HEK293 (cell line): Measurements from ENCODE around the gene P2RY6.

Experiments used
- CTCF ChIA-PET: fragments of 350-600 bp; formaldehyde crosslinking; extraction: SDS; loops from one replicate; lab custom pipeline; 2021; ENCODE audit warnings: antibody characterized with exemption; lab: Yijun Ruan, JAX
- POLR2A ChIA-PET: fragments of 300-600 bp; formaldehyde crosslinking; extraction: SDS; loops from one replicate; lab custom pipeline; 2020; ENCODE audit warnings: antibody characterized with exemption, inconsistent platforms; lab: Yijun Ruan, JAX
- H3K27ac ChIP-seq: fragments of 200-500 bp; sonication (Bioruptor generic); 2 replicates; pipeline ENCODE4 v1.5.1; 2014; ENCODE audit warnings: low read depth, low read length, control low read depth, inconsistent platforms; ENCODE audit errors: extremely low read depth
- H3K36me3 ChIP-seq, 2 experiments: fragments of 200-500 bp in 1 of 2; sonication (Bioruptor generic) in 1 of 2; 1 replicate in 1 of 2; 2 replicates in 1 of 2; pipeline ENCODE4 v1.5.1; 2014 to 2017; ENCODE audit warnings: inconsistent platforms in 2 of 2, low read length in 2 of 2; ENCODE audit not compliant: control insufficient read depth in 2 of 2, insufficient read depth in 1 of 2
- H3K4me1 ChIP-seq: fragments of 200-500 bp; sonication (Bioruptor generic); 2 replicates; pipeline ENCODE4 v1.5.1; 2014; ENCODE audit warnings: mild to moderate bottlenecking, low read length, inconsistent platforms; ENCODE audit not compliant: control insufficient read depth, insufficient read depth
- H3K4me3 ChIP-seq: 2 replicates; pipeline ENCODE4 v1.5.1; 2011; ENCODE audit warnings: low read depth, mild to moderate bottlenecking, control low read depth, low read length, moderate library complexity
- H3K9me3 ChIP-seq: fragments of 200-500 bp; sonication (Bioruptor generic); 2 replicates; pipeline ENCODE4 v1.5.1; 2014; ENCODE audit warnings: low read depth, low read length, inconsistent platforms; ENCODE audit not compliant: control insufficient read depth, insufficient read depth
- GFI1B ChIP-seq: fragments of 450-650 bp; formaldehyde crosslinking; IDR thresholded peaks from 2 replicates; pipeline ENCODE4 v1.5.1; 2016; ENCODE audit warnings: missing biosample characterization, missing genetic modification characterization
- HOXA7 ChIP-seq: sonication (generic); formaldehyde crosslinking; IDR thresholded peaks from 2 replicates; pipeline ENCODE4 v1.8.1; 2022; ENCODE audit warnings: missing genetic modification reagents, borderline replicate concordance
- HOXD13 ChIP-seq: sonication (generic); formaldehyde crosslinking; IDR thresholded peaks from 2 replicates; pipeline ENCODE4 v1.8.0; 2022; ENCODE audit warnings: missing genetic modification reagents, borderline replicate concordance
- KLF1 ChIP-seq: fragments of 450-650 bp; formaldehyde crosslinking; IDR thresholded peaks from 2 replicates; pipeline ENCODE4 v1.5.1; 2016; ENCODE audit warnings: missing biosample characterization, missing genetic modification characterization
- KLF7 ChIP-seq: fragments of 450-650 bp; formaldehyde crosslinking; IDR thresholded peaks from 2 replicates; pipeline ENCODE4 v1.5.1; 2016; ENCODE audit warnings: missing biosample characterization, missing genetic modification characterization, borderline replicate concordance
- MYNN ChIP-seq: fragments of 450-650 bp; formaldehyde crosslinking; IDR thresholded peaks from 2 replicates; pipeline ENCODE4 v1.5.1; 2016; ENCODE audit warnings: missing biosample characterization, missing genetic modification characterization, borderline replicate concordance
- OSR2 ChIP-seq: fragments of 450-650 bp; formaldehyde crosslinking; IDR thresholded peaks from 2 replicates; pipeline ENCODE4 v1.5.1; 2016; ENCODE audit warnings: missing biosample characterization, missing genetic modification characterization
- SCRT2 ChIP-seq: fragments of 450-650 bp; formaldehyde crosslinking; IDR thresholded peaks from 2 replicates; pipeline ENCODE4 v1.5.1; 2016; ENCODE audit warnings: missing biosample characterization, missing genetic modification characterization
- SP7 ChIP-seq: fragments of 450-650 bp; formaldehyde crosslinking; IDR thresholded peaks from 2 replicates; pipeline ENCODE4 v1.5.1; 2016; ENCODE audit warnings: missing biosample characterization, missing genetic modification characterization
- TCF7L2 ChIP-seq: IDR thresholded peaks from 2 replicates; pipeline ENCODE4 v1.6.1; 2011; ENCODE audit warnings: low read depth, mild to moderate bottlenecking, inconsistent platforms, low read length, moderate library complexity, borderline replicate concordance
- ZBTB7A ChIP-seq: fragments of 450-650 bp; formaldehyde crosslinking; IDR thresholded peaks from 2 replicates; pipeline ENCODE4 v1.5.1; 2016; ENCODE audit warnings: low read depth, missing biosample characterization, missing genetic modification characterization
- ZFHX2 ChIP-seq: fragments of 450-650 bp; formaldehyde crosslinking; conservative IDR thresholded peaks from 2 replicates; pipeline ENCODE4 v1.5.1; 2016; ENCODE audit warnings: missing biosample characterization, missing genetic modification characterization
- ZFP41 ChIP-seq: fragments of 450-650 bp; formaldehyde crosslinking; IDR thresholded peaks from 2 replicates; pipeline ENCODE4 v1.5.1; 2016; ENCODE audit warnings: missing biosample characterization, missing genetic modification characterization, borderline replicate concordance
- ZNF132 ChIP-seq: fragments of 450-650 bp; formaldehyde crosslinking; IDR thresholded peaks from 2 replicates; pipeline ENCODE4 v1.5.1; 2017; ENCODE audit warnings: missing biosample characterization, missing genetic modification characterization, borderline replicate concordance
- ZNF140 ChIP-seq: fragments of 450-650 bp; formaldehyde crosslinking; IDR thresholded peaks from 2 replicates; pipeline ENCODE4 v1.5.1; 2016; ENCODE audit warnings: missing biosample characterization, missing genetic modification characterization
- ZNF169 ChIP-seq: fragments of 450-650 bp; formaldehyde crosslinking; IDR thresholded peaks from 2 replicates; pipeline ENCODE4 v1.5.1; 2016; ENCODE audit warnings: missing biosample characterization, missing genetic modification characterization
- ZNF175 ChIP-seq: fragments of 450-650 bp; formaldehyde crosslinking; IDR thresholded peaks from 2 replicates; pipeline ENCODE4 v1.5.1; 2016; ENCODE audit warnings: missing biosample characterization, missing genetic modification characterization
- ZNF19 ChIP-seq: fragments of 450-650 bp; formaldehyde crosslinking; IDR thresholded peaks from 2 replicates; pipeline ENCODE4; 2016; ENCODE audit warnings: missing biosample characterization, missing genetic modification characterization, low read depth
- ZNF266 ChIP-seq: fragments of 450-650 bp; formaldehyde crosslinking; IDR thresholded peaks from 2 replicates; pipeline ENCODE4 v1.5.1; 2016; ENCODE audit warnings: missing biosample characterization, missing genetic modification characterization, low read depth
- ZNF274 ChIP-seq, 2 experiments: fragments of 200-500 bp in 1 of 2; fragments of 450-650 bp in 1 of 2; sonication (Bioruptor generic) in 1 of 2; formaldehyde crosslinking in 1 of 2; IDR thresholded peaks; 2 replicates each; pipeline versions ENCODE4 v1.5.1 to v1.6.1; 2014 to 2016; ENCODE audit warnings: borderline replicate concordance in 1 of 2, inconsistent platforms in 1 of 2, low read length in 1 of 2, missing biosample characterization in 1 of 2, missing genetic modification characterization in 1 of 2
- ZNF324 ChIP-seq: fragments of 450-650 bp; formaldehyde crosslinking; IDR thresholded peaks from 2 replicates; pipeline ENCODE4 v1.5.1; 2016; ENCODE audit warnings: missing biosample characterization, missing genetic modification characterization
- ZNF404 ChIP-seq: fragments of 450-650 bp; formaldehyde crosslinking; IDR thresholded peaks from 2 replicates; pipeline ENCODE4 v1.5.1; 2017; ENCODE audit warnings: missing biosample characterization, missing genetic modification characterization
- ZNF558 ChIP-seq: fragments of 450-650 bp; formaldehyde crosslinking; IDR thresholded peaks from 2 replicates; pipeline ENCODE4 v1.5.1; 2016; ENCODE audit warnings: missing biosample characterization, missing genetic modification characterization
- ZNF596 ChIP-seq: fragments of 450-650 bp; IDR thresholded peaks from 2 replicates; pipeline ENCODE4 v1.5.0; 2018; ENCODE audit warnings: missing biosample characterization, mild to moderate bottlenecking, missing genetic modification characterization, moderate library complexity
- ZNF621 ChIP-seq: fragments of 450-650 bp; formaldehyde crosslinking; IDR thresholded peaks from 2 replicates; pipeline ENCODE4 v1.5.1; 2017; ENCODE audit warnings: missing biosample characterization, missing genetic modification characterization
- ZNF623 ChIP-seq: fragments of 450-650 bp; formaldehyde crosslinking; IDR thresholded peaks from 2 replicates; pipeline ENCODE4 v1.5.1; 2016; ENCODE audit warnings: missing biosample characterization, missing genetic modification characterization
- ZNF785 ChIP-seq: fragments of 450-650 bp; formaldehyde crosslinking; IDR thresholded peaks from 2 replicates; pipeline ENCODE4 v1.5.1; 2016; ENCODE audit warnings: missing biosample characterization, missing genetic modification characterization
- ZNF830 ChIP-seq: fragments of 450-650 bp; IDR thresholded peaks from 2 replicates; pipeline ENCODE4 v1.5.0; 2018; ENCODE audit warnings: missing biosample characterization, missing genetic modification characterization, low read depth, mild to moderate bottlenecking, moderate library complexity
- ZSCAN30 ChIP-seq: fragments of 450-650 bp; IDR thresholded peaks from 2 replicates; pipeline ENCODE4 v1.5.1; 2018; ENCODE audit warnings: missing biosample characterization, mild to moderate bottlenecking, missing genetic modification characterization, moderate library complexity
- TF ChIP-seq, protein P1 (sequence below): fragments of 450-650 bp; formaldehyde crosslinking; IDR thresholded peaks from 2 replicates; pipeline ENCODE4 v1.5.1; 2016; ENCODE audit warnings: missing biosample characterization, missing genetic modification characterization, borderline replicate concordance
- TF ChIP-seq, protein P2 (sequence below): fragments of 450-650 bp; formaldehyde crosslinking; IDR thresholded peaks from 2 replicates; pipeline ENCODE4 v1.5.1; 2016; ENCODE audit warnings: missing biosample characterization, missing genetic modification characterization
- TF ChIP-seq, protein P3 (sequence below): fragments of 450-650 bp; formaldehyde crosslinking; IDR thresholded peaks from 2 replicates; pipeline ENCODE4 v1.5.1; 2016; ENCODE audit warnings: missing biosample characterization, missing genetic modification characterization
- TF ChIP-seq, protein P4 (sequence below): fragments of 450-650 bp; formaldehyde crosslinking; IDR thresholded peaks from 2 replicates; pipeline ENCODE4 v1.5.1; 2016; ENCODE audit warnings: missing biosample characterization, missing genetic modification characterization

P2RY6 gene

DNA sequence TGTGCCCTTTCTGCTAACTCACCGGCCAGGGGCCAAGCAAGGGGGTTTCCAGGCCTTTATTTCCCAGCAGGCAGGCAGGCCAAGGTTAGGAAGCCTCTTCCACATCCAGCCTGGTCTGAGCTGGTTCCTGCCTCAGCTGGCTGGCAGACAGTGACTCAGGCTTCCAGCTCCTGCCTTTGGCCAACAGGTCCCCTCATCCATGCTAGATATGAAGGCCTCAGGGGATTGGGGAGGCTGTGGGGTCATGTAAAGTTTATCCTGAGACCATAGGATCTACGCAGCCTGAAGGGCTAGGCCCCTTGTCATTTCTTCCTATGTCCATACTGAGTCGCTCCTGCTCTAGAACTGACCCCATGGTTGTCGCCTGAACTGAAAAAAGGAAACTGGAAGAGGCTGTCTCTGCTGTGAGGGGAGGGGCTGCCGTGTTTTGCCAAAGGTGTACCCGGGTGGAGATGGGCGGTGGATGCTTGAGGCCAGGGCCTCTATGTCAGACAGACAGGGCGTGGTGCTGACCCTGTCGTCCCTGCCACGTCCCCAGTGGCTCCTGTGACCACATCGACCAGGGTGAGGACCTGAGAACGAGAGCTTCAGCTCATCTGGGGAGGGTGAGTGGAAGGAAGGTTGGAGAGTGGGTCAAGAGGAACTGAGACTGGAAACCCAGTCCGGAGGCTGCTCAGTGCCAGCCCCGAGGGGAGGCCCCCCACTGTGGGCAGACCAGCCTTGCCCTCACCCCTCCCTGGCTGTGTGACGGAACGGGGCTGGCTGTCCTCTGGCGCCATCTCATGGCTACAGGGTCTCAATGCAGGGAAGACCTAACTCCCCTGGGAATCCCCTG, 17.0 kb downstream of the P2RY6 start (continued):
- TF ChIP-seq KLF7 (tag by site-specific recombination) (0 out of 2 replicates have a peak, but pooled peaks have one; percentile 39), ZNF132 (no peak), ZNF404 (tag by site-specific recombination) (no peak), ZNF324 (tag by site-specific recombination) (0 out of 2 replicates have a peak, but pooled peaks have one; percentile 27), ZNF623 (no peak), ZNF621 (tag by site-specific recombination) (no peak), ZNF175 (no peak), ZNF785 (no peak), ZNF830 (no peak), TCF7L2 (no peak), ZNF596 (tag by site-specific recombination) (no peak), ZNF274 (IDR thresholded peaks at IDR 0.05; ENCODE audit: low read length) (no peak), ZNF274 (tag by site-specific recombination; IDR thresholded peaks at IDR 0.05; ENCODE audit: borderline replicate concordance) (no peak), ZSCAN30 (tag by site-specific recombination) (0 out of 2 replicates have a peak, but pooled peaks have one; percentile 39), HOXD13 (no peak)
- TF ChIP-seq, protein P1, sequence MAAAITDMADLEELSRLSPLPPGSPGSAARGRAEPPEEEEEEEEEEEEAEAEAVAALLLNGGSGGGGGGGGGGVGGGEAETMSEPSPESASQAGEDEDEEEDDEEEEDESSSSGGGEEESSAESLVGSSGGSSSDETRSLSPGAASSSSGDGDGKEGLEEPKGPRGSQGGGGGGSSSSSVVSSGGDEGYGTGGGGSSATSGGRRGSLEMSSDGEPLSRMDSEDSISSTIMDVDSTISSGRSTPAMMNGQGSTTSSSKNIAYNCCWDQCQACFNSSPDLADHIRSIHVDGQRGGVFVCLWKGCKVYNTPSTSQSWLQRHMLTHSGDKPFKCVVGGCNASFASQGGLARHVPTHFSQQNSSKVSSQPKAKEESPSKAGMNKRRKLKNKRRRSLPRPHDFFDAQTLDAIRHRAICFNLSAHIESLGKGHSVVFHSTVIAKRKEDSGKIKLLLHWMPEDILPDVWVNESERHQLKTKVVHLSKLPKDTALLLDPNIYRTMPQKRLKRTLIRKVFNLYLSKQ (tag by site-specific recombination): no peak
- TF ChIP-seq, protein P2, sequence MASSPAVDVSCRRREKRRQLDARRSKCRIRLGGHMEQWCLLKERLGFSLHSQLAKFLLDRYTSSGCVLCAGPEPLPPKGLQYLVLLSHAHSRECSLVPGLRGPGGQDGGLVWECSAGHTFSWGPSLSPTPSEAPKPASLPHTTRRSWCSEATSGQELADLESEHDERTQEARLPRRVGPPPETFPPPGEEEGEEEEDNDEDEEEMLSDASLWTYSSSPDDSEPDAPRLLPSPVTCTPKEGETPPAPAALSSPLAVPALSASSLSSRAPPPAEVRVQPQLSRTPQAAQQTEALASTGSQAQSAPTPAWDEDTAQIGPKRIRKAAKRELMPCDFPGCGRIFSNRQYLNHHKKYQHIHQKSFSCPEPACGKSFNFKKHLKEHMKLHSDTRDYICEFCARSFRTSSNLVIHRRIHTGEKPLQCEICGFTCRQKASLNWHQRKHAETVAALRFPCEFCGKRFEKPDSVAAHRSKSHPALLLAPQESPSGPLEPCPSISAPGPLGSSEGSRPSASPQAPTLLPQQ (tag by site-specific recombination): peak; percentile 25; the same call in 1 of the 2 replicates
- TF ChIP-seq, protein P3, sequence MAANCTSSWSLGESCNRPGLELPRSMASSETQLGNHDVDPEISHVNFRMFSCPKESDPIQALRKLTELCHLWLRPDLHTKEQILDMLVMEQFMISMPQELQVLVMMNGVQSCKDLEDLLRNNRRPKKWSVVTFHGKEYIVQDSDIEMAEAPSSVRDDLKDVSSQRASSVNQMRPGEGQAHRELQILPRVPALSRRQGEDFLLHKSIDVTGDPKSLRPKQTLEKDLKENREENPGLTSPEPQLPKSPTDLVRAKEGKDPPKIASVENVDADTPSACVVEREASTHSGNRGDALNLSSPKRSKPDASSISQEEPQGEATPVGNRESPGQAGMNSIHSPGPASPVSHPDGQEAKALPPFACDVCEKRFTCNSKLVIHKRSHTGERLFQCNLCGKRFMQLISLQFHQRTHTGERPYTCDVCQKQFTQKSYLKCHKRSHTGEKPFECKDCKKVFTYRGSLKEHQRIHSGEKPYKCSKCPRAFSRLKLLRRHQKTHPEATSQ (tag by site-specific recombination): no peak

DNA sequence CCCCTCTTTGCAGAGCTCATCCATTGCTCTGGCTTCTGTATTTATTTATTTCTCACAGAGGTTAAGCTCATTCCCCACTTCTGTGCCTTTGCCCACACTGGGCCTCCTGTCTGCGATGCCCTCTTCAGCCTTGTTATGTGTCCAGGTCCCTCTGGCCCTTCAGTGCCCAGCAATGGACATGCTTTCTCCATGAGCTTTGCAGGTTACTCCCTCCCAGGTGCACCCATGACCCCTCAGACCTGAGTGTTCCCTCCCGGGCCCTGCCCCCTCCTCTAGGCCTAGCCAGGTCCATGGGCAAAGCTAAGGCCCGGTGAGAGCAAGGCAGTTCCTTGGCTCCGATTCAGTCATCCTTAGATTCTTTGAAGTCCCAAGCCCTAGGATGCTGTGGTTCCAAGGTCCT, 18.4 kb downstream of the P2RY6 start:
- H3K4me1 ChIP-seq: no peaks in the 10 kb centered on the region
- ChIA-PET CTCF (interaction anchor here (0.5 to 5.6 kb wide), 20 partner anchors 10 to 571 kb away, joined by 3 to 51 read pairs (median 5); partner anchors contain the start of genes ARHGEF17, P2RY6 and STARD10), POLR2A (interaction anchor here (1.5 kb wide), 1 partner anchor 17 kb away, joined by 4 read pairs; the partner anchor contains the start of gene ARHGEF17)
- H3K27ac ChIP-seq: no peak overlapping the region
- H3K9me3 ChIP-seq: no peaks in the 10 kb centered on the region
- no peak overlapping the region for H3K4me3 ChIP-seq
- no peaks in the 10 kb centered on the region for H3K36me3 ChIP-seq
- no peak for TF ChIP-seq ZFP41 (tag by site-specific recombination)
- no peak for TF ChIP-seq ZNF169 (tag by site-specific recombination)
- no peak for TF ChIP-seq ZNF19 (tag by site-specific recombination)
- no peak for TF ChIP-seq ZNF266
- no peak for TF ChIP-seq MYNN (tag by site-specific recombination)
- TF ChIP-seq OSR2 (tag by site-specific recombination): no peak
- no peak for TF ChIP-seq ZFHX2
- TF ChIP-seq KLF1: no peak
- no peak for TF ChIP-seq ZNF140 (tag by site-specific recombination)
- no peak for TF ChIP-seq GFI1B (tag by site-specific recombination)
- no peak for TF ChIP-seq SCRT2 (tag by site-specific recombination)
- no peak for TF ChIP-seq ZNF558 (tag by site-specific recombination)
- no peak for TF ChIP-seq HOXA7
- TF ChIP-seq, protein P4, sequence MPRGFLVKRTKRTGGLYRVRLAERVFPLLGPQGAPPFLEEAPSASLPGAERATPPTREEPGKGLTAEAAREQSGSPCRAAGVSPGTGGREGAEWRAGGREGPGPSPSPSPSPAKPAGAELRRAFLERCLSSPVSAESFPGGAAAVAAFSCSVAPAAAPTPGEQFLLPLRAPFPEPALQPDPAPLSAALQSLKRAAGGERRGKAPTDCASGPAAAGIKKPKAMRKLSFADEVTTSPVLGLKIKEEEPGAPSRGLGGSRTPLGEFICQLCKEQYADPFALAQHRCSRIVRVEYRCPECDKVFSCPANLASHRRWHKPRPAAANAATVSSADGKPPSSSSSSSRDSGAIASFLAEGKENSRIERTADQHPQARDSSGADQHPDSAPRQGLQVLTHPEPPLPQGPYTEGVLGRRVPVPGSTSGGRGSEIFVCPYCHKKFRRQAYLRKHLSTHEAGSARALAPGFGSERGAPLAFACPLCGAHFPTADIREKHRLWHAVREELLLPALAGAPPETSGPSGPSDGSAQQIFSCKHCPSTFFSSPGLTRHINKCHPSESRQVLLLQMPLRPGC (tag by site-specific recombination): no peak
- no peak for TF ChIP-seq ZBTB7A
- TF ChIP-seq SP7 (tag by site-specific recombination): no peak
